HG03457 (cell line): ENCODE measurements around the gene GLRA3.
"Not testable (repeated sequence)": the region's sequence is repeated elsewhere in the genome, so short reads cannot be mapped to it uniquely, and the experiment has no call there.

Source experiments
- ATAC-seq: cut with Tn5 transposase; IDR thresholded peaks from one replicate; pipeline ENCODE4 v1.9.1; 2021; ENCODE audit warnings: moderate number of reproducible peaks; ENCODE audit not compliant: unreplicated experiment

The GLRA3 gene

GRCh38 chr4:174669270-174669669 lies 159.8 kb downstream of the GLRA3 start:
- no peak for ATAC-seq

DNA sequence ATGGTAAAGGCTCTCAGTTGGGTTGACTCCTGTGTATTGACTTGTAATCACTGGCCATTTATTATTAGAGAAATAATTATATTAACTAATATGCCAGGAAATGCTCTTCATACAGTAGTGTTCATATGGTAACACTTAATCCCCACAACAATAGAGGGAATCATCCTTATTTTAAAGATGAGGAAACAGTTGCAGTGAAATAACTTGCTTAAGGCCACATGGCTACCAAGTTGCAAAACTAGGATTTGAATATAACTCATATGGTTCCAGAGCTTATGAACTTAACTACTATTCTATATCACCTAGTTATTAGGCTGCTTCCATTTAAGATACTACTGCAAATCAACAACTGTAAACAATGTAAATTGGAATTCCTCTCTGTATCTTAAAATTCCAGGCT lies 163.2 kb downstream of the GLRA3 start:
- ATAC-seq = no peak

GRCh38 chr4:174663216-174663615 lies 165.8 kb downstream of the GLRA3 start:
- ATAC-seq = no peak

DNA sequence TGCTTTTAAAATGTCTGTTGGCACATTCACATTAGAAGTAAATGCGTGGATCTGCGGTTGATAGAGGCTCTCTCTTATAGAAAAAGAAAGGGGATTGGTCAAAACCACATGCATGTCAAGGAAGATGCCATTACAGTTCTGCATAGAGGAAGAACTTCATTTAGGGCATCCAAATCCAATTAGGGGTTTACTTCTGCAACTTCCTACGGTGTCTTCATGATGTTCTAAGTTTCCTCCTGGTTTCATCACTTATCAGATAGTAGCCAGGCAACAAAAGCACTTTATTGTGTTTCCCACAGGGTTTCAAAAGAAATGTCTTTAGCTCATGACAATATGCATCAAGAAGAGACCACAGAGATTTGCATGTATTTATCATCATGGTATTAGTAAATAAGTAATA lies 170.8 kb downstream of the GLRA3 start:
- no peak for ATAC-seq

DNA sequence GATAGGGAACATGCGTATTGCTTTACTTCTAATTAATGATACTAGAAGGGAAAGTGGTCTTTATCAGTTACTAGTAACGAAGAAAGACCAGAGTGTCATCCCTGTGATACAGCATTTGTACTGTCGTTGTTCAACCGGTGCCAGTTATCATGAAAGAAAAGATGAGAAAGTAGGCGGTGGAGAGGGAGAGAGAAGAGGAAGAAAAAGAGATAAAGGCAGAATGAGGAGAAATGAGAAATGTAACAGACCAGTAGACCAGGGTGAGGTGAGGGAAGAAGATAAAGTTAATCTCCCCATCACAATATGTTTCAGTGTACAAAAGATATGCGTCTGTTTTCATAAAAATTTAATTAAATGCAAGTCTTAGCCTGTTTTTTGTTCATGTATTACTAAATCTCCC lies 171.6 kb downstream of the GLRA3 start:
- ATAC-seq = no peak

DNA sequence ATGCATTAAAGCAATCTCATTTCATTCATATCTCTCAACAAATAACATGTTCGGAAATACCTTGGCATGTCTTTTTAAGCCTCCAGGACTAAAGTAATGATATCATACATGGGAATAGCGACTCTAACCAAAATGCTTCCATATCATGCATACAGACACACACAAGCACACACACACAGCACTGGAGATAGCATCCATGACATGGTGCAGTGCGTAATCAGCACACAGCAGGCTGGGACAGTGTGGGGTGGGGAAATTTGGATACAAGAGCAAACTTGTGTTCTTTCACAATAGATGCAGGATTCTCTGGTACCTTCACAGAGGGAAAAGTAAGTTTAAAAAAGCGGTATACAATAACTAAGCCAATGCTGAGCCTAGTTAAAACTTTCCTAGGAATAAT lies 174.4 kb downstream of the GLRA3 start:
- ATAC-seq = no peak

- no peak for ATAC-seq
Observed at GRCh38 chr4:174650711-174651355, 178.2 kb downstream of the GLRA3 start.

GRCh38 chr4:174648812-174649211 lies 180.2 kb downstream of the GLRA3 start:
- ATAC-seq = no peak

DNA sequence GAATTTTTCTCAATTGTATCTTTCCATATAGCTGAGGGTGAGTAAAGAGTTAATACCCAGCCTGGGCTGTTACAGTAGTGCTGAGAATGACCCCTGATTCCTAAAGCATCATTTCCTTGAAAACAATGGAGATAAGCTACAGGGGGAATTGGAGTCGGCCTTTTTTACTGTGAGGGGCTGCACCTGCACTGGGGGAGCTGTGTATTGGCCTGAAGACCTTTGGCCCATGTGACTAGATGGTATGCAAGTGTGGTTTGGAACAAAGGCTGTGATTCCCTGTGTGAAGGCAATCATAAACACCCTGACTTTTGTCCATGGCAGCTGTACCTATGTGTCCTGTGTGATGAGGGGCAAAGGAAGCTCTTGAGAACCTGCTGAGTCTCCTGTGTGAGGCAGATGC lies 182.7 kb downstream of the GLRA3 start:
- no peak for ATAC-seq

DNA sequence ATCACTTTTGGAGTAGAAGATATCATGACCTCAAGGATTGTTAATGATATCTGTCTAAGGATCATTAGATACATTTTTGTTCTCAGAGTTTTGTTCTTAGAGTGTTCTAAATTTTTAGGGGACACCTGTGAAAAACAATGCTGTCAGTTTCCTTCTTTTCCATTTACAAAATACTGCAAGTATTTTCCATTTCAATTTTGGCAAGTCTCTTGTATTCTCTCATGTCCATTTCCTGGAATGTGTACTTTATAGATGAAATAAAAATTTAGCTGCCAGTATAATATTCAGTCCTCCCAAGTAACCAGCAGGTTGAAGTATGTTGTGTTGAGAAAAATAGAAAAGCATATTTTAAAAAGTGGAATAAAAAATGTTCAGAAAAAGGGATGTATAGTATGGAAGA lies 188.9 kb downstream of the GLRA3 start:
- ATAC-seq = no peak

DNA sequence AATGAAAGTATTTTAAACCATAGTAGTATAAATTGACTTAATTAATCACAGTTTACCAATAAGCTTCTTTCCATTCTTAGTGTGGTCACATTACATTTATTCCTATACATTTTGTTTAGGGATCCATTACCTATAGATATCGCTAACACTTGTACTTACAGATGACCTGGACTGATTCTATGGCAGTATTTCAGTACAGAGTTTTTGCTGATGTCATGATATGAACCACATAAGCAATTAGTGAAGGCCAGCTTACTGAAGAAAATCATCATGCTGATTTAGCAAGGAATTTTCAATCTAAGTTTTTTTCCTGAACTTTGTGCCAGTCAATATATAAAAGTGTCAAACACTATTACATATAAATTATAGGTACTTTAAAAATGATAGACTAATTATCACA lies 193.3 kb downstream of the GLRA3 start:
- ATAC-seq = no peak

- ATAC-seq = no peak
Observed at GRCh38 chr4:174633399-174633798, 195.6 kb downstream of the GLRA3 start.

DNA sequence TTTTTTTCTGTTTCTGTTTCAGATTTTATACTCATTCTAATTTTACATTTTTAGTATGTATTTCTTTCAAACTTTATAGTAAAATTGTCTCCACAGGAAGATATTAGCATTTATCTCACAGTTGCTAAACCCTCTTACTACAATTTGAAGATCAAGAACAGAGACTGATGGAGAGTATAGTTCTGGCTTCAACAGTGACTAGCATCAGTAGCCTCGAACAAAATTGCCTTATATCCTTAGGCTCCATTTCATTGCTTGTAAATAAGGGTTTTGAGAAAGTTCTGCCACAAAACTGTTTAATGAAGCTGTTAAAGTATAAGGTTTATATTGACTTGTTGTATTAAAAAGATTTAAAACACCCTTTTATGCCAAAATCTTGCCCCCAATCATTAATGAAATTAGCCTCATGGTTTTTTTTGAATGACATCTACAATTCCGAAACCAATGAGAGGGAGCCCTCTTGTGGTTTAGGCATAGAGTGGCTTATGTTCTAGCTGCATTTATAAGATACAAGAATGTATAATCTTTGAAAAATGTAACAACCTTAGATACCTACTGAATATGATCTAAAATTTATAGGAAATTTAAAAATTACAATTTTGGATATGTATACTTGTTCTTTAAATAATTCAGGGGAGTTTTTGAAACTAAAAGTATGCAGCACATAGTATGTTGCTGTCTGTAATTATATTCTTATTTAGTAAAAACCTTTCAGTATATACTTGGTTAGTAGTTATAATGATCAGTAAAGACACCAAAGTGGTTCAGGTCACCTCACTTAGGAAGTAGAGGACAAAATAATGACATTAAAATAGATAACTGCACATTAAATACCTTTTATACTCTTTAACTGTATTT lies 196.9 kb downstream of the GLRA3 start:
- no peak for ATAC-seq

GRCh38 chr4:174629907-174630450 lies 199.1 kb downstream of the GLRA3 start:
- not testable (repeated sequence) for ATAC-seq

- ATAC-seq = no peak
Observed at GRCh38 chr4:174629265-174629664, 199.8 kb downstream of the GLRA3 start.

GRCh38 chr4:174628191-174628590 lies 200.9 kb downstream of the GLRA3 start:
- ATAC-seq = no peak

DNA sequence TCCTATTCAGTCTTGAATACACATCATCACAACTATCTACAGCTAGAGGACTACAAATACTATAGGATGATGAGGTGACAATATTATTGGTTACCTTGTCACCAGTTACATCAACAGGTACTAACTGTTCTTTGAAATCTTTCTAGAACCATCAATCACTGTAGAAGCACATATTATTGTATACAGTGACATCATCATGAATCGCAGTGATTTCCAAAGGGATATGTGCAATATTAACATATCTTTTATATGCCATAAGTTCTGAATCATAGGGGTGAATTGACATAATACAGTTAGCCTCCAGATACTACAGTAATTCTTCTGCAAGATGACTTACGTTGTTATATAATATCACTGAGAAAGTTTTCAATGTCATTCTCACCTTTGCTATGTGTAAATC lies 201.6 kb downstream of the GLRA3 start:
- no peak for ATAC-seq

GRCh38 chr4:174626342-174627008 lies 202.6 kb downstream of the GLRA3 start:
- no peak for ATAC-seq

DNA sequence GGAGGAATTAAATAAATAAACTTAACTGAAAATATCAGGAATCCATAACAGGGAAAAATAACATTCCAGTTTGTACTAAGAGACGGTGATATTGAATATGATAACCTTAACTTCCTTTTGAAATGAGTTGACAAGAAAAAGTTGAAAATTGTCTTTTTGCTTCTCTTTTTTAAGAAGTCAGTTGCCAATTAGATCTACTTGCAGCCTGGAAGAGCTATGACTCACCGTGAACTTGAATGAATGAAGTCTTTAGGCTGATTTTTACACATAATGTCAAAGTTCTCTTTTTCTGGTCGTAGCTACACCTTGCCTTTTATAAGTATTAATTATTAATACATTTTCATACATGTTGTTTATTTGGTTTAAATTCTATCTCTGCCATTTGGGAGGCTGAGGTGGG lies 212.4 kb downstream of the GLRA3 start:
- ATAC-seq = no peak

DNA sequence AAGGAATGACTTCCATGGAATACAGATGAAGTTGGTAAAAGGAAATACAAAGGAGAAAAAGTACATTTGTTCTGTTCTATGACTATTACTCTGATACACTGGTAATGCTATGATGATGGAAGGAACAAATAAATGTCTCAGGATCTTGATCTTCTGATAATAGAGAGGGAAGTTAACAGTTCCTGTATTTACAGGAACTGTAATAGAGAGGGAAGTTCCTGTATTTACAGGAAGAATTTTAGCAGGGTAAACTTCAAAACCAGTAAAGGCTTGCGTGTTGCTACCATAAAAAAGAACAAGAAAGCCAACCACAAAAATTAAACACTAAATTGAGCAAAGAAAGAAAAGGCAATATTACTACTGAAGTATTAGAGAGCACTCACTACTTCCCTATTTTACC lies 215.1 kb downstream of the GLRA3 start:
- no peak for ATAC-seq

- ATAC-seq = no peak
Observed at GRCh38 chr4:174611792-174612191, 217.3 kb downstream of the GLRA3 start.

GRCh38 chr4:174607792-174608191 lies 221.3 kb downstream of the GLRA3 start:
- ATAC-seq = no peak
